HCT116 (cell line): ENCODE measurements around the gene SLC35F3.

Experiments
- CTCF ChIP-seq, 3 experiments: fragments of 200-600 bp in 1 of 3; sonication (generic) in 1 of 3; IDR thresholded peaks in 2 of 3; conservative IDR thresholded peaks in 1 of 3; 2 replicates each; pipeline ENCODE4 v1.5.1; 2012 to 2017; ENCODE audit warnings: low read depth in 2 of 3, low read length in 2 of 3, antibody characterized with exemption in 1 of 3, borderline replicate concordance in 1 of 3, control low read depth in 1 of 3, mild to moderate bottlenecking in 1 of 3, mixed read lengths in 1 of 3, mixed run types in 1 of 3, moderate library complexity in 1 of 3; ENCODE audit not compliant: insufficient read depth in 1 of 3
- EZH2 ChIP-seq: fragments of 200-600 bp; sonication (generic); IDR thresholded peaks from 2 replicates; pipeline ENCODE4 v1.6.1; 2017; ENCODE audit warnings: antibody characterized with exemption, mixed run types
- EZH2phosphoT487 ChIP-seq: fragments of 200-600 bp; IDR thresholded peaks from 2 replicates; pipeline ENCODE4 v1.6.1; 2018; ENCODE audit warnings: antibody characterized with exemption, borderline replicate concordance
- JUND ChIP-seq: IDR thresholded peaks from 2 replicates; pipeline ENCODE4 v1.6.1; 2012
- MAX ChIP-seq: IDR thresholded peaks from 2 replicates; pipeline ENCODE4 v1.6.1; 2012
- POLR2A ChIP-seq: IDR thresholded peaks from 2 replicates; pipeline ENCODE4 v1.7.0; 2011; ENCODE audit warnings: borderline replicate concordance; ENCODE audit not compliant: insufficient read depth, insufficient read length; ENCODE audit errors: extremely low read depth
- SIN3A ChIP-seq: IDR thresholded peaks from 2 replicates; pipeline ENCODE4 v1.6.1; 2012; ENCODE audit warnings: low read depth
- ZBTB33 ChIP-seq: IDR thresholded peaks from 2 replicates; pipeline ENCODE4 v1.6.1; 2011; ENCODE audit warnings: mild to moderate bottlenecking, low read length, moderate library complexity; ENCODE audit not compliant: insufficient replicate concordance; ENCODE audit errors: extremely low read depth

GRCh38 chr1:233873666-233874065 is 30.8 kb upstream of the SLC35F3 start:
- TF ChIP-seq CTCF (IDR thresholded peaks at IDR 0.05 in 2 of 3, conservative IDR thresholded peaks at IDR 0.05 in 1 of 3; ENCODE audit: borderline replicate concordance in 1 of 3, insufficient read depth in 1 of 3, low read depth in 2 of 3, low read length in 2 of 3) (no peak), MAX (no peak), SIN3A (no peak), POLR2A (no peak), ZBTB33 (no peak), JUND (no peak), EZH2phosphoT487 (no peak), EZH2 (no peak)
